Body of pancreas (tissue), 4 donors: ENCODE measurements around the gene MUC5AC.

Experiments
- CTCF ChIP-seq, 7 experiments: fragments of 450-650 bp in 4 of 7; fragments of 200-600 bp in 3 of 7; sonication (generic) in 3 of 7; IDR thresholded peaks; one replicate each; pipeline ENCODE4 v1.5.1; 2016 to 2019; ENCODE audit warnings: antibody characterized with exemption in 7 of 7
- POLR2A ChIP-seq, 3 donors: fragments of 450-650 bp; IDR thresholded peaks; one replicate each; pipeline ENCODE4 v1.6.1; 2016; ENCODE audit warnings: antibody characterized with exemption in 3 of 3, mild to moderate bottlenecking in 2 of 3

DNA sequence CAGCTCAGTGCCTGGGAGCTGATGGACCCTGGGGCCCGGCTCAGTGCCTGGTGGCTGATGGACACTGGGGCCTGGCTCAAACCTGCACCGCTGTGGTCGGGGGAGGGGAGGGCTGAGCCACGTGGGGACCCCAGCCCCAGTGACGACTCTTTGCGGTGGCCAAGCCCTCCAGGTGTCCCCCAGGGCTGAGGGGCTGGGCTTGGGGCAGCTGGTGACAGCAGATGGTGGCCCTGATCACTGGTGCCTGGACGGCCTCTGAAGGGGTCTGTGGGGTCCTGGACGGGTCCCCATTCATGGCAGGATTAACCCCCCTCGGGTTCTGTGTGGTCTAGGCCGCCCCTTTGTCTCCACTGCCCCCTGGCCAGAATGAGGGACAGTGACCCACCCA is 61.7 kb downstream of the MUC5AC start:
- TF ChIP-seq CTCF (IDR thresholded peaks at IDR 0.05) (no peak), POLR2A (IDR thresholded peaks at IDR 0.05) (no peak)
